ENCODE data around the gene NFIC. TPM values are rescaled to one million over a fixed set of nuclear protein-coding genes. Genes with fewer than 3 reads are reported as not detected.

NFIC gene
- total RNA-seq, 4 donors from 2014 or later: 55.7 to 84.5 (median 65.5) TPM

- ATAC-seq (ENCODE audit: low FRiP score) (no peak), DNase-seq (ENCODE audit: low spot score) (no peak)
- TF ChIP-seq CTCF (IDR thresholded peaks at IDR 0.05): no peak
Observed at GRCh38 chr19:3497757-3498520, 131.6 kb downstream of the NFIC start.

- ATAC-seq (ENCODE audit: low FRiP score) (no peak), DNase-seq (ENCODE audit: low spot score) (no peak)
- TF ChIP-seq CTCF (IDR thresholded peaks at IDR 0.05): no peak
Observed at GRCh38 chr19:3499738-3500428, 133.5 kb downstream of the NFIC start.

GRCh38 chr19:3500429-3501101 lies 134.2 kb downstream of the NFIC start, which contains the start of gene DOHH:
TSS of gene DOHH (minus strand) at chr19:3500674. CDS start at chr19:3496814, 3,860 bp downstream.
- ATAC-seq (ENCODE audit: low FRiP score) (peak; percentile 93), DNase-seq (ENCODE audit: low spot score) (peak; percentile 82)
- no peak for TF ChIP-seq CTCF (IDR thresholded peaks at IDR 0.05)

GRCh38 chr19:3501780-3502179 lies 135.4 kb downstream of the NFIC start:
- ATAC-seq (ENCODE audit: low FRiP score): no peak
- TF ChIP-seq CTCF (IDR thresholded peaks at IDR 0.05): no peak

GRCh38 chr19:3503036-3503572 lies 136.7 kb downstream of the NFIC start:
- ATAC-seq (ENCODE audit: low FRiP score): no peak

More at GRCh38 chr19:3501780-3502179, 135.4 kb downstream of the NFIC start:
- no peak for DNase-seq (ENCODE audit: low spot score)

GRCh38 chr19:3504735-3505134 lies 138.4 kb downstream of the NFIC start:
- TF ChIP-seq CTCF (IDR thresholded peaks at IDR 0.05): no peak
- no peak for DNase-seq (ENCODE audit: low spot score)
- no peak for ATAC-seq (ENCODE audit: low FRiP score)

More at GRCh38 chr19:3503036-3503572, 136.7 kb downstream of the NFIC start:
- no peak for TF ChIP-seq CTCF (IDR thresholded peaks at IDR 0.05)
- DNase-seq (ENCODE audit: low spot score): no peak
